GM18867 (cell line): ENCODE results near the gene EIF1.
"Not testable (repeated sequence)": the region's sequence is repeated elsewhere in the genome, so short reads cannot be mapped to it uniquely, and the experiment has no call there.

Source experiments
- ATAC-seq: cut with Tn5 transposase; IDR thresholded peaks from one replicate; pipeline ENCODE4 v1.9.1; 2021; ENCODE audit warnings: mild to moderate bottlenecking, moderate library complexity; ENCODE audit not compliant: unreplicated experiment

The EIF1 gene

DNA sequence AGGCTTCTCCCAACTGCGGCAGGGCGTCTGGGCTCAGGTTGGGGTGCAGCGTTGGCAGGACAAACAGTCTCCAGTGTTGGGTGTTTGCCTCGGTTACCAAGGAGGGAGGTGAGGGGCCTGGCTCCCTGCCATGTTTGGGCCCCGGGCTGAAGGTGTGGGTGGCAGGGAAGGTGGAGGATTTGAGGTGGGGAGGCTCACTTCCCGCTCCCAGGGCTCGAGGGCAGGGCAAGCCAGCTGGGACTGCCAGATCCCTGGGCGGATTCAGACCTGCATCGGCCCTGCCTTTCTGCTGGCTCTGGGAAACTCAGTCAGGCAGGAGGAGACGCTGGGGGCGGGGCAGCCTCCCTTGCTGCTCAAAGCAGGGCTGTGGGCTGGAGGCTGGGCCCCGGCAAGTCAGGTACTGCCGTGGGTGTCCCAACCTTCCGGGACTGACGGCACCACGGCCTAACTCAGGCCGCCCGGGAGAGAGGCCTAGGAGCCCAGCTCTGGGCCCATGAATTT, 33.0 kb upstream of the EIF1 start:
- no peak for ATAC-seq

DNA sequence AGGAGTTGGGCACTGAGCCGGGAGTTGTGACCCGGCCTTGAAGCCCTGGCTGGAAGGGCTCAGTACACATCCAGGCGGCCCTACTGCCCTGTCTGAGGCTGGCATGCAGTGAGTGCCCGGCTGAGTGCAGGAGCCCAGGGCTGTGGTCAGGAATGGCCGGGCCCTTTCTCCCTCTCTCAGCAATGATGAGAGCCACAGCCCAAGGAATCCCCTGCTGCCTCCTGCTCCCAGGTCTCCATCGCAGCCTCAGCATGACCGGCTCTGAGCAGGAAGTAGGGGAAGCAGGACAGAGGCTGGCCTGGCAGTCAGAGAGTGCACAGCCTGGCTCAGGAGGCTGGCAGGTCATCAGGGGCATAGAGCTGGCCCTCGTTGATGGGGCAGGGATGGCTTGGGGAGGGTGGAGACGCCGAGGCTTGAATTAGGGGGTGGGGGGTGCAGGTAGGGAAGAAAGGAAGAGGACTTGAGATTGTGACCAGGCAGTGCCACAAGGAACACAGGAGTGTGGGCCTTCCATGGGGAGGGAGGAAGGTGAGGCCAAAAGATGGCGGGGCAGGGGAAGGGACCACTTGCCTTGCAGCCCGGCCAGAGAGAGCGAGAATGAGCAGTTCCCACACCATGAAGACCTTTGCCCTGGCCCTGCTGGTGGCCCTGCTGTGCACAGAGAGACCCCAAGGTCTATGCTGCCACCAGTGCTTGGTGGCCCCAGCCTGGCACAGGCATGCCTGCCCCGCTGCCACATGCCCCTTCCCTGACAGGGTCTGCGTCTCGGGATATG, 32.2 kb upstream of the EIF1 start:
- ATAC-seq, result no peak

DNA sequence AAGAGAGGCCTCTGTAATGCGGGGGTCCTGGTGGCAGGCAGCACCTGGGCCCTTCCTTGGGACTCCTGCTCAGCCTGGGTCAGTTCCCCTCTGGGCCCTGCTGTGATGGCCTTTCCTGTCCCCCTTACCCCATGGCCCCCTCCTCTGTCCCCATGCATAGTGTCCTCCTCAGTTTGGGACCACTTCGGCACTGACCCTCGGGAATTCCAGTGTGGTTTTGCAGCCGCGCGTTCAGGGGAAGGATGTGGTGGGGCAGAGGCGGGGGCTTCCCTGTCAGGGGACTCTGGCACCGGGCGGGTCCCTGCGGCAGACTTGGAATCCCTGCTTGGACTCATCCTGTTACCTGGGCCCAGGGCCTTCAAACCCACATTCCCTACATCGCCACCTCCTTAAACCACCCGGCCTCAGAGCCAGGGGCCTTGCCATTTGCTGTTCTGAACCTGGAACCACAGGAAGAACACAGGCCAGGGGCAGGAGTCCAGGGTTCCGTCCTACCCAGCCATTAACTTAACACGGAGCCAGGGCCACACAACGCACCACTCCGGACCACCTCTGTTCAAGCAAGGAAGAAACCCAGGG, 31.4 kb upstream of the EIF1 start:
- ATAC-seq, result no peak

DNA sequence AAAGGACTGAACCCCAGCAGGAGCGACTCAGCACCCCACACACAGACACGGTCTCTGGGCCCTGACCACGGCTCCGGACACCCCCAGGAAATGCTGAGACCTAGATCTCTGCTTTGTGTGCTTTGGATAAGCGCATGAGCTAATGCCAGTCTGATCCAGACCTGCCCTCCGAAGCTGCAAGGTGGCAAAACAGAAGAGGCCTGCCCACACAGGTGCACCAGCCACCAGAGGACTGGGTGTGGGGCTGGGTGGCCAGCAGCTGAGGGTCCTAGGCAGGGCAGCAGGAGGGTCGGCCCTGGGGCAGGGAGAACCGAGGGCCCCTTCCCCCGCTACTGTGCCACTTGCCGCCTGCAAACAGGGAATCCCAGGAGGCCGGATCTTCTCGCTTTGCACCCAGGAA, 30.7 kb upstream of the EIF1 start:
- no peak for ATAC-seq

DNA sequence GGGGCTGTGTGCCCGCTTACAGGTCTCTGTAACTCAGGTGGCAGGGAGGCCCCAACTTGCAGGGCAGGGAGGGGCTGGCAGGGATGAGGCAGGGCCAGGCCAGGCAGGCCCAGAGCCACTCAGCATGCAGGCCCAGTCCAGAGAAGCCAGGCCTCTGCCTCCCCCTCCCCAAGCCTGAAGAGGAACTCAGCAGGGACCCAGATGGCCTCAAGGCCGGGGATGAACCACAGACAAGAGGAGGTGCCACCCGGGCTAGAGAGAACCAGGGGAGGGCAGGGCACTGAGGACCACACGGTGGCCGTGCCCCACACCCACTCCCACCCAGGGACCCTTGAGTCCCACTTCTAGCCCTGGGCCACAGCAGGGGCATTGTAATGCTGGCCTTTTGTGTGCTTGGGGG, 29.8 kb upstream of the EIF1 start:
- no peak for ATAC-seq

DNA sequence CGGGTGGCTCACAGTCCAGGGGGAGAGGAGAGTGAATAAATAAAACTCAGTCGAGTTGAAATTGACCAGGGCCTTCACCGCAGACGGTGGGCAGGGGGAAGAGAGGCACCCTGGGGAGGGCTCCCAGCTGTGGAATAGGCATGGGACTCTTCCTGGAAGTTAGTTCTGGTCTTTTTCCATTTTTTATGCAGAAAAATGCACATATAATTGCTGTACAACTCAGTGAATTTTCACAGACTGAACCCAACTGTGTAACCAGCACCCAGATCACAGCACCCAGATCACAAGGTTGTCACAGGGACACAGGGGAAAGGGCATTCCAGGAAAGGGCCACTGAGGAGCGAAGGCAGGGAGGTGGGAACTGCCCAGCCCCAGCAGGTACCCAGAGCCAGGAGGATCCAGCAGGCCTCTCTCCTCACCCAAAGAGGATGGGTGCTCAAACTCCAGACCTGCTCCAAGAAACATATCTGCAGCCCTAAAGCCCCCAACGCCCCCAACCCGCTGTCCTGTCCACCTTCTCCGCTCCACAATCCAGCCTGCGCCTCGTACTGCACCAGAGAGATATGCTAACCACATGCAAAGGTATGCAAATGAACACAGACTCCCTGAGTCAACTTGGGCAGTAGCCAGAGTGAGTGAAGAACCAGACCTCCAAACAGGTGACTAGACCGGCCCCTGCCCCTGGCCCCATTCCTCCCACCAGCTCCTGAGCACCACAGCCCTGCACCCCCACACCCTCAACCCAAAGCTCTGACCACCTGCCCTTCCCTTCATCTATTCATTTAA, 29.1 kb upstream of the EIF1 start:
- ATAC-seq, result no peak

DNA sequence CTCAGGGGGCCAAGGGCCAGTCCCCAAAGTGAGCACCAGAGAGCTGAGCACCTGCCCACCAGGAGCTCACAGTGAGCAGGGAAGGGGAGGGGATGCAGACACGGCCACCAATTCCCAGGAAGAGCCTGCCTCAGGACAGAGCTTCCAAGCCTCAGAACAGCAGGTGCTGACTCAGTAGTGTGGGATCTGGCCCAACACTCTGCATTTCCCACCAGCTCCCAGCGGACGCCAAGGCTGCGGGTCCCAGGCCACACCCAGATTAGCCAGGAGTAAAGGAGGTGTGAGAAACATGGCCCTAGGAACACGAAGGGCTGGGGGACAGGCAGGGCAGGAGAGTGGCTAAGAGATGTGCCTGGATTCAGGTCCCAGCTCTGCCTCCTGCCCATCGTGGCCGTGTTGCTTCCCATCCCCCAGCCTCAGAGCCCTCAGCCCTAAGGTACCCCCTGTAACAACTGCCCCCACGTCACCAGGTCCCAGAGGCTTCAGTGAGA, 28.4 kb upstream of the EIF1 start:
- ATAC-seq, result no peak

DNA sequence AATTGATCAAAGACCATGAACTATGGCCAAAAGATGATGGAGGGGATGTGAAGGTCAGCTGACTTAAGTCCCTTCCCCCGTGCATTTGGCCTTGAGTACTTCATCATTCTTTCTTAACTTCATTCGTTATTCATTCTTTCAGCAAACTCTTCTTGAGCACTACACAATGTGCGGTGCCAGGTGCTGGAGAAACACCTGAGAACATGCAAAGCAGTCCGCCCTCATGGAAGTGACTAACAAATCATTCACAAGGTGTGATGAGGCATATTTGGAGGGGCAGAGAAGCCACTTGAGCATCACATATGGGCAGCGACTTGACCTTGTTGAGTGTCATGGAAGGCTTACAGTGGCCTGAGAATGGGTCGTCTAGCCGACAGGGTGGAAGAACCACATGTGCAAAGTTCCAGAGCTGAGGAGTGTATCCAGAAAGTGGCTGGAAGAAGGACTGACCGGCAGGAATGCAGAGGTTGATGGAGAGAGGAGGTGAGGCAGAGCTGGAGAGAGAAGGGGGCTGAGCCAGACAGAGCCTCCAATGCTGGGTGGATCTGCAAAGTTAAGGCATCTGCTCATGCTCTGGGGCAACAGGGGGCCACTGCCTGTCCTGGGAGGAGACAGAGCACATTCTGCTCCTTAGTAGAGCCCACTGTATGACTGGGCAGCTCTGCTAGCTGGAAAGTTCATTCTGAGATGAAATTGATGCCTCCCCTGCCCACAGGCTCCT, 25.1 kb upstream of the EIF1 start:
- no peak for ATAC-seq

DNA sequence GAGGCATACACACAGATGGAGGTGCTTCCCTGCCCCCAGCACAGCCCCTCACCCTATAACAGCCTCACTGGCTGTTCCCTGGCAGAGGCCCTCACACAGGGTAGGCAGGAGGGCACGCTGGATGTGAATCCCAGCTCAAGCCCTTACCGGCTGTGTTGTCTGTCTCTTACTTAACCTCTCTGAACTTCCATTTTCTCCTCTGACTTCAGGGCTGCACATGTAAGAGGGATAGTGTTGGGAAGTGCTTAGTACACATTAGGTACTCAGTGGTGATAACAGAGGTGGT, 24.6 kb upstream of the EIF1 start:
- ATAC-seq, result no peak

DNA sequence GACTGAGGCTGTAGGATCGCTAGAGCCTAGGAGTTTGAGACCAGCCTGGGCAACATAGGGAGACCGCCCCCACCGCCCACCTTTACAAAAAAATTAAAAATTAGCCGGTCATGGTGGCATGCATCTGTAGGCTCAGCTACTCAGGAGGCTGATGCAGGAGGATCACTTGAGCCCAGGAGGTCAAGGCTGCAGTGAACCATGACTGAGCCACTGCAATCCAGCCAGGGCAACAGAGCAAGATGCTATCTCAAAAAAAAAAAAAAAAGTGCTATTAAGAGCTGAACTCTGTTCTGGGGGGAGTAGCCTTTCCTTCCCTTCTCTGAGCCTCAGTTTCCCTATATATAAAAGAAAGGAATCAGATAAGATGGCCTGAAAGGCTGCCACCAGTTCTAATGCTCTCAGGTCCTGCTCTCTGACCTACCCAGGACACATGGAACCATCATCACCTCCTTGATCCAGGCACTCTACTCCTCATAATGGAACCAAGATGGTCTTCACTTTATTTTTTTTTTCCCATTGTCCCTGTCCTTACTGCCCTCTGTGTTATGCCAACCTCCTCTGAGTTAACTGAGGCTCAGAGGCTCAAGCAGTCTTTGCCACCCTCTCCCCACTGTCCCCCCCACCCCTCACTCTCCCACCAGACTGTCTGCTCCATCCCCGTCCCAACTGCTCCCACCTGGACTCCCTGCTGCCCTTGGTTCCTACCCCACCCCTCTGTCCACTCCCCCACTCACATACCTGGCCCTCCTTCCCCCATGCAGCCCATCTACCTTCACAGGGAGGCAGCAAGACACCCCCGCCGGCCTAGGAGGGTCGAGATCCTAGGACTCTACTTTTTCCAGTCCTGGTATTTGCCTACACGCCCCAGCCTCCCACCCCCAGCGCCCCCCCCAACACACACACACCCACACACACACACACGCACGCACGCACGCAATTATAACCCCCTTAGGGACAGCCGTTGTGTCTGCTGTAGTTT, 23.8 kb upstream of the EIF1 start:
- ATAC-seq, result no peak

DNA sequence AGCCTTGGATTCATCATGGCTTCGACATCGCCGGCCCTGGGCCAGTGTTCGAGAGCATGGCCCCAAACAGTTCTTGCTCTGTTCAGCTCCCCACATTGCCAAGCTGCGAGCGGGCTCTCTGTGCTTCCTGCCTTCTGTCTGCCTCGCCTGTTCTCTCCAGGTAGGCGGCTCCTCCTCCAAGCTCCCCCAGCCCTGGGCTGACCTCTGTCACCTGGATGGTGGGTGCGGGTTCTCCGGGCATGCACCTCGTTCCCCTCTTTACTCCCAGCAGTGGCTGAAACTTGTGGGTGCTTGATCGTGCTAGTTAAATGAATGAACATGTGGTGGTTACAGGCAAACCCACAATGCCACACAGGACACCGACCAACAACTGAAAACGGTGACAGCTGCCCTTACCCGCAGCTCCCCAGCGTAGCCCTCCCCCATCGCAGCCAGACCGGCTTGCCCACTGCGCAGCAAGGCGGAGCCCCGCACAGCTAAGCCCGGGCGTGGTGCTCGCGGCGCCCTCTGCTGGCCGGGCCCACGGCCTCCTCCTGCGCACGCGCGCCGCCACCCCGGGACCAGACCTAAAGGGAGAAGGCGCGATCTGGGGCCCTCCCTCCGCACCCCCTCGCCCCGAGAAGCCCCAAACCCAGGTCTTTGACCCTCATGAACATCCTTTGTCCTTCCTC, 23.0 kb upstream of the EIF1 start:
- peak; percentile 67 for ATAC-seq

DNA sequence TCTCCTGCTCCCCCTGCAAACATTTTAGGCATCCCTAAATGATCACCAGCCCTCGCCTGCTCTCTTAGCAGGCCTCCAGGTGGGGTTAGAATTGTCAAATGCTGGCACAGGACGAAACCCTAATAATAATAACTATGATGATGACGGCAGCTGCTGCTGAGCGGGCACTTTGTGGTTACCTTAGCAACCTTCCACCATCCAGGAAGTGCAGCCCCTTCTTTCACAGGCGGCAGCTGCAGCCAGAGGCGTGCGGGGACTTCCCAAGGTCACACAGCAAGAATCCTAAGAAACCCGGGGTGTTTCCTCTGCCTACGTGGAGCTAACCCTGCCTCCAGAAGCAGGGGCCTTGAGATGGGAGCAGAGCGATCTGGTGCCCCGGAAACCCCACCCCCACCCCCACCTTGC, 22.4 kb upstream of the EIF1 start:
- ATAC-seq, result peak; percentile 35

DNA sequence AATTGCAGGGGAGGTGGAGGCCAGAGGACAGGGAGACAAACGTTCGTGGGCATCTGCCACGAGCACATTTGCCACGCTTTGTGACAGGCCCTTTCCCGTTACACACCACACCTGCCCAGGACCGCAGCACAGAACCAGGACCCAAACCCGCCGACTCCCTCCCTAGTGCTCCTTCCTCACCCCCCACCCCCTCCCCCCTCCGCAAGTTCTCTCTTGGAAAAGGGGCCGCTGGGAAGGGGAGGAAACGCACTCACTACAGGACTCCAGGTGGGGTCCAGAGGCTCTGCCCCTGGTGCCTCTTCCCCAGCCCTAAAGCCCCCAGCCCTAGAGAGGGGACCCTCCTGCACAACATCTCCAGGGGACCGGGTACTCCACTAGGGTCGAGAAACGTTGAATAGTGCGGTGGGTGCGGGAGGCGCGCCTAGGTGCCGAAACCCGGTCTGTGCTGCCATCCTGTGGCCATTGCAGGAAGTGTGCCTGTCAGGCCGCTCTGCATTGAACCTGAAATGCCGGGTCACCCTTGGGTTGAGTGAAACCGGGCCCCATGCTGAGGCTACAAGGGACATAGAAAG, 21.9 kb upstream of the EIF1 start:
- peak; percentile 57 for ATAC-seq

DNA sequence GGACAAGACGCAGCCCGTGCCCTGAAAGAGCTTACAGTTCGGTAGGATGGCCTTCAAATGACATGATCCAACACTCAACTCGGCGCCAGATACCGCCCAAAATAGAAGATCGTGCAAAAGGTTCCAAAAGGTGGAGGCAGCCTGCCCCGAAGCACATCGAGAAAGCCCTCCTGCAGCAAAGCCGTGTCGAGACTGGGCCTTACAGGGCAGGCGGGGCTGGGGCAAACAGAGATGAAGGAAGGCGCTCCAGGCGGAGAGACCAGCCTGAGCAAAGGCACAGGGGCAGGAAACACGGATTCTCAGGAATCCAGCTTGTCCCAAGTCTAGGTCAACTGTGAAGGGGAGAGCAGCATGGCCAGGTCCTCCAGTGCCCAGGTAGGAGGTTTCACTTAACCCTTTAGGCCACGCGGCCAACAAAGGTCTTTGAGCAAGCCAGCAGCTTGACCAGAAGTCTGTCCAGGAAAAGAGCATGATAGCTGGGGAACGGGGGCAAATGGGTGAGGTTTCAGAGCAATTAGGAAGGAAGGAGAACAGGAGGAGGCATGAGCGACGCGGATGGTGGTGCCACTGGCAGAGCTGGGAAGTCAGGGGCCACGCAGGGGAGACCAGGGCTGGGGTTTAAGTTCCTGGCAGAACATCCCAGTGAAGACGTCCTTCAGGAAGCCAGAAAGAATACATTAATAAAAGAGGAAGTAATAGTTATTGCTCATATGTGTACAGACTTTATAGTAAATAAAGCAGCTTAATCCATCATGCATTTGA, 21.2 kb upstream of the EIF1 start:
- ATAC-seq, result no peak

DNA sequence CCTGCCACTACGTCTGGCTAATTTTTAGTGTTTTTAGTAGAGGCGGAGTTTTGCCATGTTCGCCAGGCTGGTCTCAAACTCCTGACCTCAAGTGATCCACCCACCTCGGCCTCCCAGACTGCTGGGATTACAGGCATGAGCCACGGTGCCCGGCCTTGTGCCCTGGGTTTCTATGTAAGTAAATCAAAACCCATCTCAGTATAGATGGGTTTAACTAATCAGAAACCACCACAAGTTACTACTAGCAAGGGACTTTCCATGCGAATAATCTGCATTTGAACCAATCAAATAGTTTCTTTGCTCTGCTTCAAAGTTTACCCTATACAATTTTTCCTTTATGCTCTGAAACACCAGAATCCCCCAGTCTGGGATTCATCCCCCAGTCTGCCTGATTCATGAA, 16.5 kb upstream of the EIF1 start:
- no peak for ATAC-seq

DNA sequence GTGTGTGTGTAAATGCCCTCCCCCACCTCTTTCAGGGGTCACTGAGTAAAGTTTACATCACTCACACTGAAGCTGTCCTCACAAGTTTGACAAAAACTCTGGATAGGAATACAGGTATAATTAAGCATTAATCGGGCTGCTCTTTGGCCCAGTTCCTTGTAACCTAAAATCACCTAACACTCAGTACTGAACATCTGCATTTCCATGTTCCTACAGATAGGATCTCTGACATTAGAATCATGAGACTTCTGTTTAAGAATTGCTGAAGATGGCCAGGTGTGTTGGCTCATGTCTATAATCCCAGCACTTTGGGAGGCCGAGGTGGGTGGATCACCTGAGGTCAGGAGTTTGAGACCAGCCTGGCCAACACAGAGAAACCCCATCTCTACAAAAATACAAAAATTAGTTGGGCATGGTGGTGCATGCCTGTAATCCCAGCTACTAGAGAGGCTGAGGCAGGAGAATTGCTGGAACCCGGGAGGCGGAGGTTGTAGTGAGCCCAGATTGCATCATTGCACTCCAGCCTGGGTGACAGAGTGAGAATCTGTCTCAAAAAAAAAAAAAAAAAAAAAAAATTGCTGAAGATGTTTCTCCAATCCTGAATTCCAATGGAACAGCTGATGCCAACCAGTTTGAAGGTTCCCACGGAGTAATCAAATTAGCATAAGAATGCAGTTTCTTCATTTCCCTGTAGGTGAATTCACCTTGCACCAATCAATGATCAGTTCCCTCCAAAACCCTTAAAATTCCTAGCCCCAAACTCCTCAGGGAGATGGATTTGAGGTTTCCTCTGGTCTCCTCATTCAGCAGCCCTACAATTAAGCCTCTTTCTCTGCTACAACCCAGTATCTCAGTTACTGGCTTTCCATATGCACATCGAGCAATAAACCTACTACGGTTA, 13.3 kb upstream of the EIF1 start:
- ATAC-seq, result not testable (repeated sequence)

DNA sequence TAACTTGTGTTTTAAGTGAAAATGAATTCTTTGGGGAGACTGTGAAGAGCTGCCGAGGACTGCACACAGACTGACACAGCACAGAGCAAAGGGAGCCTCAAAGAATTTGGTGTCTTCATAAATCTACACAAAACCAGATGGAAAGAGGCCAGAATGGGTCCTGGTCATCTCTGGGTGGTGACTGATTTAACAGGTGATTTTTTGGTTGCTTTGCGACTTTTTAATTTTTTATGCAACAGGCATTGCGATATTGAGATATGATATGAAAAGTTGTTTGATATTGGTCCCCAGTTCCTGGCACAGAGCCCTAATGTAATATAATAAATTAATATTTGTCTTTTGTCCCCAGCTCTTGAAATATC, 12.6 kb upstream of the EIF1 start:
- no peak for ATAC-seq
